Liver (tissue), 9 donors: ENCODE data around the gene PTPRD. TPM values are rescaled to one million over a fixed set of nuclear protein-coding genes. Genes with fewer than 3 reads are reported as not detected.
"Not testable (repeated sequence)": the region's sequence is repeated elsewhere in the genome, so short reads cannot be mapped to it uniquely, and the experiment has no call there.

Source experiments
- DNase-seq: peaks from one replicate; pipeline ENCODE4 v3.0.0-alpha.2; 2017; ENCODE audit warnings: low spot score
- H3K27ac ChIP-seq, 2 donors: one replicate each; pipeline ENCODE4 v1.7.0; 2013; ENCODE audit warnings: inconsistent platforms in 2 of 2, low read length in 2 of 2, control low read depth in 1 of 2, low read depth in 1 of 2, mild to moderate bottlenecking in 1 of 2
- H3K27me3 ChIP-seq, 4 donors: one replicate each; pipeline versions ENCODE4 v1.6.1 to v1.7.0; 2013; ENCODE audit warnings: low read length in 3 of 4, inconsistent platforms in 1 of 4, mild to moderate bottlenecking in 1 of 4, moderate library complexity in 1 of 4; ENCODE audit not compliant: control insufficient read depth in 4 of 4, insufficient read depth in 4 of 4
- H3K36me3 ChIP-seq, 4 donors: one replicate each; pipeline versions ENCODE4 v1.6.1 to v1.7.0; 2013; ENCODE audit warnings: low read length in 3 of 4, mild to moderate bottlenecking in 3 of 4, low read depth in 1 of 4, moderate library complexity in 1 of 4; ENCODE audit not compliant: control insufficient read depth in 4 of 4, insufficient read depth in 3 of 4
- H3K4me1 ChIP-seq, 4 donors: one replicate each; pipeline versions ENCODE4 v1.6.1 to v1.7.0; 2013; ENCODE audit warnings: low read length in 3 of 4, mild to moderate bottlenecking in 3 of 4, moderate library complexity in 1 of 4; ENCODE audit not compliant: control insufficient read depth in 4 of 4, insufficient read depth in 4 of 4
- H3K4me3 ChIP-seq, 3 donors: one replicate each; pipeline versions ENCODE4 v1.6.1 to v1.7.0; 2013; ENCODE audit warnings: low read length in 3 of 3, control low read depth in 1 of 3, low read depth in 1 of 3, mild to moderate bottlenecking in 1 of 3
- H3K9ac ChIP-seq, 2 donors: one replicate each; pipeline ENCODE4 v1.7.0; 2013; ENCODE audit warnings: low read length in 2 of 2, mild to moderate bottlenecking in 2 of 2, moderate library complexity in 2 of 2, control low read depth in 1 of 2, low read depth in 1 of 2
- H3K9me3 ChIP-seq, 4 donors: one replicate each; pipeline versions ENCODE4 v1.6.1 to v1.7.0; 2013; ENCODE audit warnings: low read length in 3 of 4; ENCODE audit not compliant: control insufficient read depth in 4 of 4
- CTCF ChIP-seq: fragments of 150-350 bp; IDR thresholded peaks from 2 replicates; pipeline ENCODE4 v1.5.1; 2017; ENCODE audit warnings: improper control_type of control experiment, low read depth, low read length; ENCODE audit not compliant: missing input control
- EGR1 ChIP-seq, 2 donors: IDR thresholded peaks; 2 replicates each; pipeline ENCODE4 v1.6.1; 2016 to 2018; ENCODE audit warnings: antibody characterized with exemption in 2 of 2, low read depth in 2 of 2
- FOXA1 ChIP-seq: IDR thresholded peaks from 2 replicates; pipeline ENCODE4 v1.6.1; 2016; ENCODE audit warnings: antibody characterized with exemption
- FOXA2 ChIP-seq: IDR thresholded peaks from 2 replicates; pipeline ENCODE4 v1.6.1; 2016; ENCODE audit warnings: antibody characterized with exemption
- GABPA ChIP-seq, 2 donors: IDR thresholded peaks in 1 of 2; conservative IDR thresholded peaks in 1 of 2; 2 replicates each; pipeline ENCODE4 v1.6.1; 2016; ENCODE audit warnings: antibody characterized with exemption in 2 of 2, mild to moderate bottlenecking in 1 of 2, moderate library complexity in 1 of 2
- HNF4A ChIP-seq, 2 donors: conservative IDR thresholded peaks; 2 replicates each; pipeline ENCODE4 v1.6.1; 2016; ENCODE audit warnings: antibody characterized with exemption in 2 of 2, mild to moderate bottlenecking in 2 of 2
- HNF4G ChIP-seq: IDR thresholded peaks from 2 replicates; pipeline ENCODE4 v1.6.1; 2016; ENCODE audit warnings: antibody characterized with exemption
- JUND ChIP-seq, 2 donors: IDR thresholded peaks; 2 replicates each; pipeline ENCODE4 v1.6.1; 2016; ENCODE audit warnings: antibody characterized with exemption in 2 of 2
- MAX ChIP-seq: IDR thresholded peaks from 2 replicates; pipeline ENCODE4 v1.6.1; 2016; ENCODE audit warnings: antibody characterized with exemption
- NR2F2 ChIP-seq: IDR thresholded peaks from 2 replicates; pipeline ENCODE4 v1.6.1; 2016; ENCODE audit warnings: antibody characterized with exemption
- RAD21 ChIP-seq, 2 donors: IDR thresholded peaks; 2 replicates each; pipeline ENCODE4 v1.6.1; 2016; ENCODE audit warnings: antibody characterized with exemption in 2 of 2, mild to moderate bottlenecking in 2 of 2
- RXRA ChIP-seq, 2 donors: IDR thresholded peaks; 2 replicates each; pipeline ENCODE4 v1.6.1; 2017 to 2018; ENCODE audit warnings: antibody characterized with exemption in 2 of 2, mild to moderate bottlenecking in 1 of 2
- SP1 ChIP-seq: IDR thresholded peaks from 2 replicates; pipeline ENCODE4 v1.6.1; 2018; ENCODE audit warnings: antibody characterized with exemption, mild to moderate bottlenecking
- TAF1 ChIP-seq: conservative IDR thresholded peaks from 2 replicates; pipeline ENCODE4 v1.6.1; 2016; ENCODE audit warnings: antibody characterized with exemption, mild to moderate bottlenecking
- ZBTB33 ChIP-seq: IDR thresholded peaks from 2 replicates; pipeline ENCODE4 v1.6.1; 2016; ENCODE audit warnings: antibody characterized with exemption
- WGBS: extraction: QIAGEN DNeasy Blood & Tissue Kit; methylation state at CpG from one replicate; pipeline ENCODE4 v1.1.7; 2013; 5-methylcytosine and 5-hydroxymethylcytosine counted together
- polyA plus RNA-seq, 2 donors: library from polyadenylated mRNA; stranded (reverse) in 1 of 2; unstranded in 1 of 2; fragments of 200-250 nt in 1 of 2; fragments of >200 nt in 1 of 2; fragmentation: Nextera tagmentation in 1 of 2; extraction: Ambion mirVana in 1 of 2; gene quantifications; one replicate each; pipeline versions ENCODE4 v1.2.1 to v1.2.3, GENCODE V29; 2013 to 2015
- total RNA-seq, 2 donors: library from RNA; depleted of rRNA; stranded (reverse); fragments of >200 nt; gene quantifications; one replicate each; pipeline ENCODE4 v1.2.3, GENCODE V29; 2014
- TF ChIP-seq, protein P1 (sequence below): IDR thresholded peaks from 2 replicates; pipeline ENCODE4 v1.6.1; 2016; ENCODE audit warnings: antibody characterized with exemption, mild to moderate bottlenecking
- TF ChIP-seq, protein P2 (sequence below): IDR thresholded peaks from 2 replicates; pipeline ENCODE4 v1.6.1; 2016; ENCODE audit warnings: antibody characterized with exemption
- donor health status: healthy.
- donor health status: healthy.
- donor health status: healthy.
- donor health status: healthy.
- donor health status: healthy.

Gene PTPRD
- total and polyA plus RNA-seq, 4 donors, result 0.78 to 34.2 (median 4.7) TPM

DNA sequence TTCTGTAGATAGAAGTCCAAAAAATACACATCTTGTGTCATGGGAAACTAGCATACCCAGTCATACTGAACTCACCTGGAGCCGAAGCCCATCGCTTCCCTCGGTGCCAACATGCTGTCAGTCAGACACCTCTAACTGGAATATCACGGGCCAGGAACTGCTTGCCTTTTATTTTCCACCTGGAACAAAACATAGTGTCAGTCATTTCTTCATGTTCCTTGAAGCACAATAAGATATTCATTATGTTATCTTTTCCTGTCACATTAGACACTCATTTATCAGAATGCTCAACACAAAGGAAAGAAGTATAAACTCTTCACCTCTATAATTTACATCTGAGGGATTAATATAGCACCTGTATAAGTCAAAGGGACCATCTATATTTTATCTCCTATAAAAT, 674.4 kb downstream of the PTPRD start:
- Histone ChIP-seq H3K9ac (no peak overlapping the region), H3K36me3 (no peaks in the 10 kb centered on the region), H3K27me3 (no peaks in the 10 kb centered on the region), H3K4me1 (no peaks in the 10 kb centered on the region), H3K9me3 (no peaks in the 10 kb centered on the region), H3K27ac (no peak overlapping the region), H3K4me3 (no peak overlapping the region)
- no peak for DNase-seq
- WGBS, result 87% methylated on average over 4 of the region's 4 CpGs
- TF ChIP-seq NR2F2 (no peak), ZBTB33 (no peak), CTCF (no peak), JUND (IDR thresholded peaks at IDR 0.05) (no peak), HNF4A (conservative IDR thresholded peaks at IDR 0.05) (no peak), TAF1 (no peak), GABPA (IDR thresholded peaks at IDR 0.05 in 1 of 2, conservative IDR thresholded peaks at IDR 0.05 in 1 of 2) (no peak), SP1 (no peak), EGR1 (IDR thresholded peaks at IDR 0.05; ENCODE audit: low read depth in 2 of 2) (no peak), MAX (no peak), FOXA1 (no peak), RXRA (IDR thresholded peaks at IDR 0.05) (no peak), FOXA2 (no peak), HNF4G (no peak), RAD21 (IDR thresholded peaks at IDR 0.05) (no peak)
- TF ChIP-seq, protein P1, sequence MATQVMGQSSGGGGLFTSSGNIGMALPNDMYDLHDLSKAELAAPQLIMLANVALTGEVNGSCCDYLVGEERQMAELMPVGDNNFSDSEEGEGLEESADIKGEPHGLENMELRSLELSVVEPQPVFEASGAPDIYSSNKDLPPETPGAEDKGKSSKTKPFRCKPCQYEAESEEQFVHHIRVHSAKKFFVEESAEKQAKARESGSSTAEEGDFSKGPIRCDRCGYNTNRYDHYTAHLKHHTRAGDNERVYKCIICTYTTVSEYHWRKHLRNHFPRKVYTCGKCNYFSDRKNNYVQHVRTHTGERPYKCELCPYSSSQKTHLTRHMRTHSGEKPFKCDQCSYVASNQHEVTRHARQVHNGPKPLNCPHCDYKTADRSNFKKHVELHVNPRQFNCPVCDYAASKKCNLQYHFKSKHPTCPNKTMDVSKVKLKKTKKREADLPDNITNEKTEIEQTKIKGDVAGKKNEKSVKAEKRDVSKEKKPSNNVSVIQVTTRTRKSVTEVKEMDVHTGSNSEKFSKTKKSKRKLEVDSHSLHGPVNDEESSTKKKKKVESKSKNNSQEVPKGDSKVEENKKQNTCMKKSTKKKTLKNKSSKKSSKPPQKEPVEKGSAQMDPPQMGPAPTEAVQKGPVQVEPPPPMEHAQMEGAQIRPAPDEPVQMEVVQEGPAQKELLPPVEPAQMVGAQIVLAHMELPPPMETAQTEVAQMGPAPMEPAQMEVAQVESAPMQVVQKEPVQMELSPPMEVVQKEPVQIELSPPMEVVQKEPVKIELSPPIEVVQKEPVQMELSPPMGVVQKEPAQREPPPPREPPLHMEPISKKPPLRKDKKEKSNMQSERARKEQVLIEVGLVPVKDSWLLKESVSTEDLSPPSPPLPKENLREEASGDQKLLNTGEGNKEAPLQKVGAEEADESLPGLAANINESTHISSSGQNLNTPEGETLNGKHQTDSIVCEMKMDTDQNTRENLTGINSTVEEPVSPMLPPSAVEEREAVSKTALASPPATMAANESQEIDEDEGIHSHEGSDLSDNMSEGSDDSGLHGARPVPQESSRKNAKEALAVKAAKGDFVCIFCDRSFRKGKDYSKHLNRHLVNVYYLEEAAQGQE, result no peak
- TF ChIP-seq, protein P2, sequence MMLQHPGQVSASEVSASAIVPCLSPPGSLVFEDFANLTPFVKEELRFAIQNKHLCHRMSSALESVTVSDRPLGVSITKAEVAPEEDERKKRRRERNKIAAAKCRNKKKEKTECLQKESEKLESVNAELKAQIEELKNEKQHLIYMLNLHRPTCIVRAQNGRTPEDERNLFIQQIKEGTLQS, result no peak

DNA sequence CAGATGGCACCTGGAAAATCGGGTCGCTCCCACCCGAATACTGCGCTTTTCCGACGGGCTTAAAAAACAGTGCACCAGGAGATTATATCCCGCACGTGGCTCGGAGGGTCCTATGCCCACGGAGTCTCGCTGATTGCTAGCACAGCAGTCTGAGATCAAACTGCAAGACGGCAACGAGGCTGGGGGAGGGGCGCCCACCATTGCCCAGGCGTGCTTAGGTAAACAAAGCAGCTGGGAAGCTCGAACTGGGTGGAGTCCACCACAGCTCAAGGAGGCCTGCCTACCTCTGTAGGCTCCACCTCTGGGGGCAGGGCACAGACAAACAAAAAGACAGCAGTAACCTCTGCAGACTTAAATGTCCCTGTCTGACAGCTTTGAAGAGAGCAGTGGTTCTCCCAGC, 681.3 kb downstream of the PTPRD start:
- WGBS, result 78% methylated on average over 16 of the region's 16 CpGs
- H3K4me1 ChIP-seq, H3K9ac ChIP-seq, H3K27me3 ChIP-seq, H3K9me3 ChIP-seq, H3K4me3 ChIP-seq, DNase-seq, H3K27ac ChIP-seq, H3K36me3 ChIP-seq: not testable (repeated sequence)
